ENCODE measurements around the gene HAGHL. TPM values are rescaled to one million over a fixed set of nuclear protein-coding genes. Genes with fewer than 3 reads are reported as not detected.

The HAGHL gene
- polyA plus RNA-seq, 1 donor (not counting 4 experiments of a cell fraction or from before 2014, with no cell fraction given): 8.0 TPM

GRCh38 chr16:734208-734980, 7.5 kb downstream of the HAGHL start:
- peaks cover 6% of the 10 kb centered on the region for H3K4me1 ChIP-seq (ENCODE audit: control insufficient read depth, extremely low read depth, insufficient read depth, low read length)
- peaks cover under 1% of the 10 kb centered on the region for H3K79me2 ChIP-seq (ENCODE audit: control insufficient read depth, insufficient read depth, low read length)
- no peaks in the 10 kb centered on the region for H3K9me1 ChIP-seq (ENCODE audit: control insufficient read depth, extremely low read depth, insufficient read depth, low read length)
- no peak overlapping the region for H3K27ac ChIP-seq (ENCODE audit: control insufficient read depth, insufficient read depth, low read length)
- TF ChIP-seq EZH2 (IDR thresholded peaks at IDR 0.05; ENCODE audit: low read length) (no peak), CTCF (optimal IDR thresholded peaks at IDR 0.05 in 1 of 3, IDR thresholded peaks at IDR 0.05 in 1 of 3, conservative IDR thresholded peaks at IDR 0.05 in 1 of 3; ENCODE audit: extremely low read depth in 1 of 3, insufficient read depth in 2 of 3, low read length in 3 of 3) (no peak)
- dilution Hi-C loops (cut with MboI; ENCODE audit: extremely low pct_ligation_motif_present, low sequenced_read_pairs): no loop called here
- DNase-seq (ENCODE audit: low read depth, low spot score) (no peak), FAIRE-seq (no peak)
- H4K20me1 ChIP-seq (ENCODE audit: control insufficient read depth, extremely low read depth, insufficient read depth, low read length): no peaks in the 10 kb centered on the region
- H3K4me2 ChIP-seq (ENCODE audit: control insufficient read depth, extremely low read depth, insufficient read depth, low read depth, low read length): no peak overlapping the region
- no peaks in the 10 kb centered on the region for H3K9me3 ChIP-seq (ENCODE audit: control insufficient read depth, low read depth, low read length)
- no peak overlapping the region for H2AFZ ChIP-seq (ENCODE audit: control insufficient read depth, low read length)
- no peaks in the 10 kb centered on the region for H3K27me3 ChIP-seq (ENCODE audit: control insufficient read depth, extremely low read depth, insufficient read depth, low read length)
- H3K9ac ChIP-seq (ENCODE audit: control insufficient read depth, extremely low read depth, insufficient read depth, low read length): no peak overlapping the region
- peaks cover 25 to 33% of the 10 kb centered on the region in 2 experiments for H3K36me3 ChIP-seq (ENCODE audit: control insufficient read depth in 2 of 2, extremely low read depth in 1 of 2, insufficient read depth in 2 of 2, low read length in 2 of 2)
- no peak overlapping the region for H3K4me3 ChIP-seq (ENCODE audit: control insufficient read depth in 2 of 3, extremely low read depth in 1 of 3, insufficient read depth in 2 of 3, low read depth in 1 of 3, low read length in 3 of 3)

GRCh38 chr16:734981-735881, 8.3 kb downstream of the HAGHL start:
- Histone ChIP-seq H3K4me2 (ENCODE audit: control insufficient read depth, extremely low read depth, insufficient read depth, low read depth, low read length) (no peak overlapping the region), H3K27ac (ENCODE audit: control insufficient read depth, insufficient read depth, low read length) (no peak overlapping the region), H4K20me1 (ENCODE audit: control insufficient read depth, extremely low read depth, insufficient read depth, low read length) (no peaks in the 10 kb centered on the region), H3K9me1 (ENCODE audit: control insufficient read depth, extremely low read depth, insufficient read depth, low read length) (no peaks in the 10 kb centered on the region), H3K9ac (ENCODE audit: control insufficient read depth, extremely low read depth, insufficient read depth, low read length) (no peak overlapping the region), H3K4me3 (ENCODE audit: control insufficient read depth in 2 of 3, extremely low read depth in 1 of 3, insufficient read depth in 2 of 3, low read depth in 1 of 3, low read length in 3 of 3) (no peak overlapping the region), H3K9me3 (ENCODE audit: control insufficient read depth, low read depth, low read length) (no peaks in the 10 kb centered on the region), H3K27me3 (ENCODE audit: control insufficient read depth, extremely low read depth, insufficient read depth, low read length) (no peaks in the 10 kb centered on the region), H3K79me2 (ENCODE audit: control insufficient read depth, insufficient read depth, low read length) (peaks cover 9% of the 10 kb centered on the region), H3K36me3 (ENCODE audit: control insufficient read depth in 2 of 2, extremely low read depth in 1 of 2, insufficient read depth in 2 of 2, low read length in 2 of 2) (peaks cover 25 to 30% of the 10 kb centered on the region in 2 experiments), H3K4me1 (ENCODE audit: control insufficient read depth, extremely low read depth, insufficient read depth, low read length) (peaks cover 13% of the 10 kb centered on the region), H2AFZ (ENCODE audit: control insufficient read depth, low read length) (no peak overlapping the region)
- dilution Hi-C loops (cut with MboI; ENCODE audit: extremely low pct_ligation_motif_present, low sequenced_read_pairs): no loop called here
- FAIRE-seq: no peak
- no peak for DNase-seq (ENCODE audit: low read depth, low spot score)
- no peak for TF ChIP-seq EZH2 (IDR thresholded peaks at IDR 0.05; ENCODE audit: low read length)
- no peak for TF ChIP-seq CTCF (optimal IDR thresholded peaks at IDR 0.05 in 1 of 3, IDR thresholded peaks at IDR 0.05 in 1 of 3, conservative IDR thresholded peaks at IDR 0.05 in 1 of 3; ENCODE audit: extremely low read depth in 1 of 3, insufficient read depth in 2 of 3, low read length in 3 of 3)

All from keratinocyte (primary cell).